ENCODE data around the gene APBA3. TPM values are rescaled to one million over a fixed set of nuclear protein-coding genes. Genes with fewer than 3 reads are reported as not detected.

Gene APBA3
- total and polyA plus RNA-seq, 2 of the 4 experiments (the other 2 are of a cell fraction) = 9.5 to 18.4 TPM

- dilution Hi-C loops (cut with HindIII; ENCODE audit: low sequenced_read_pairs, unreplicated experiment) (no loop called here), in situ Hi-C loops (cut with MboI; ENCODE audit: low sequenced_read_pairs) (no loop called here), intact Hi-C loops (cut with micrococcal nuclease) (no loop called here)
- H2BK15ac ChIP-seq (ENCODE audit: low read depth, low read length) = no peak overlapping the region
- H2AK5ac ChIP-seq (ENCODE audit: low read depth, low read length) = no peak overlapping the region
- H3K18ac ChIP-seq (ENCODE audit: low read depth, low read length) = no peak overlapping the region
- peaks cover 27% of the 10 kb centered on the region for H3K36me3 ChIP-seq (ENCODE audit: control insufficient read depth, insufficient read depth, low read length)
- H2BK20ac ChIP-seq (ENCODE audit: low read depth, low read length) = no peak overlapping the region
- no peak overlapping the region for H3K14ac ChIP-seq (replicated peaks; ENCODE audit: low read depth, low read length)
- H4K5ac ChIP-seq (ENCODE audit: low read depth, low read length) = no peak overlapping the region
- H2AK9ac ChIP-seq (replicated peaks; ENCODE audit: low read depth, low read length, poor library complexity) = no peak overlapping the region
- BruUV-seq (replicated peaks) = no TSS peak
- H2AFZ ChIP-seq (replicated peaks; ENCODE audit: low read length, poor library complexity) = no peak overlapping the region
- POLR2A ChIA-PET (ENCODE audit: unreplicated experiment) = no interaction called here
- no peak overlapping the region for H3K4ac ChIP-seq (ENCODE audit: low read depth, low read length)
- H3K4me2 ChIP-seq (ENCODE audit: low read depth, low read length) = no peak overlapping the region
- no peak overlapping the region for H2BK120ac ChIP-seq (ENCODE audit: low read depth, low read length)
- no peaks in the 10 kb centered on the region for H3K9me1 ChIP-seq (ENCODE audit: insufficient read depth, low read length)
- 0 out of 2 replicates have a peak, but pooled peaks cover 2% of the 10 kb centered on the region for H3K27me3 ChIP-seq (ENCODE audit: control insufficient read depth, insufficient read depth, low read length)
- TF ChIP-seq RCOR1 (IDR thresholded peaks at IDR 0.05; ENCODE audit: insufficient replicate concordance, low read length) = no peak
- no peak for TF ChIP-seq CTCF (conservative IDR thresholded peaks at IDR 0.05; ENCODE audit: low read depth, low read length)
- no peak for TF ChIP-seq MXI1 (IDR thresholded peaks at IDR 0.05; ENCODE audit: borderline replicate concordance, low read depth, low read length)
- no peak for TF ChIP-seq CEBPB (IDR thresholded peaks at IDR 0.05; ENCODE audit: low read depth, low read length)
- no peak for TF ChIP-seq CHD1 (IDR thresholded peaks at IDR 0.05; ENCODE audit: low read depth, low read length)
- TF ChIP-seq, protein P1, sequence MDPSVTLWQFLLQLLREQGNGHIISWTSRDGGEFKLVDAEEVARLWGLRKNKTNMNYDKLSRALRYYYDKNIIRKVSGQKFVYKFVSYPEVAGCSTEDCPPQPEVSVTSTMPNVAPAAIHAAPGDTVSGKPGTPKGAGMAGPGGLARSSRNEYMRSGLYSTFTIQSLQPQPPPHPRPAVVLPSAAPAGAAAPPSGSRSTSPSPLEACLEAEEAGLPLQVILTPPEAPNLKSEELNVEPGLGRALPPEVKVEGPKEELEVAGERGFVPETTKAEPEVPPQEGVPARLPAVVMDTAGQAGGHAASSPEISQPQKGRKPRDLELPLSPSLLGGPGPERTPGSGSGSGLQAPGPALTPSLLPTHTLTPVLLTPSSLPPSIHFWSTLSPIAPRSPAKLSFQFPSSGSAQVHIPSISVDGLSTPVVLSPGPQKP (IDR thresholded peaks at IDR 0.05; ENCODE audit: borderline replicate concordance, low read depth, low read length) = no peak
- TF ChIP-seq BHLHE40 (IDR thresholded peaks at IDR 0.05; ENCODE audit: low read depth, low read length) = no peak
- no peak for TF ChIP-seq FOS (IDR thresholded peaks at IDR 0.05; ENCODE audit: low read depth, low read length)
- TF ChIP-seq POLR2A (IDR thresholded peaks at IDR 0.05; ENCODE audit: low read depth, low read length) = no peak
- TF ChIP-seq SMC3 (IDR thresholded peaks at IDR 0.05; ENCODE audit: low read depth, low read length) = no peak
- TF ChIP-seq MAZ (IDR thresholded peaks at IDR 0.05; ENCODE audit: borderline replicate concordance, low read depth, low read length) = no peak
- no peak for TF ChIP-seq RAD21 (IDR thresholded peaks at IDR 0.05; ENCODE audit: low read length)
- TF ChIP-seq, protein P2, sequence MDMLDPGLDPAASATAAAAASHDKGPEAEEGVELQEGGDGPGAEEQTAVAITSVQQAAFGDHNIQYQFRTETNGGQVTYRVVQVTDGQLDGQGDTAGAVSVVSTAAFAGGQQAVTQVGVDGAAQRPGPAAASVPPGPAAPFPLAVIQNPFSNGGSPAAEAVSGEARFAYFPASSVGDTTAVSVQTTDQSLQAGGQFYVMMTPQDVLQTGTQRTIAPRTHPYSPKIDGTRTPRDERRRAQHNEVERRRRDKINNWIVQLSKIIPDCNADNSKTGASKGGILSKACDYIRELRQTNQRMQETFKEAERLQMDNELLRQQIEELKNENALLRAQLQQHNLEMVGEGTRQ (IDR thresholded peaks at IDR 0.05; ENCODE audit: low read depth, low read length) = no peak
- TF ChIP-seq MAFK (IDR thresholded peaks at IDR 0.05; ENCODE audit: low read depth, low read length) = no peak
- no peak for TF ChIP-seq NFE2L2 (IDR thresholded peaks at IDR 0.05; ENCODE audit: low read depth, low read length)
- TF ChIP-seq RFX5 (IDR thresholded peaks at IDR 0.05; ENCODE audit: low read depth, low read length) = no peak
- H2BK5ac ChIP-seq (ENCODE audit: low read depth, low read length, poor library complexity, severe bottlenecking) = no peak overlapping the region
- H4K20me1 ChIP-seq (ENCODE audit: insufficient read depth, low read length) = no peaks in the 10 kb centered on the region
- no peak overlapping the region for H3K4me3 ChIP-seq (ENCODE audit: insufficient read depth, low read depth, low read length)
- H3K79me1 ChIP-seq (ENCODE audit: low read depth in 1 of 2, low read length in 2 of 2) = peaks cover 8 to 13% of the 10 kb centered on the region in 2 experiments; a peak in 3 of 4 replicates
- no peak overlapping the region for H3K23ac ChIP-seq (ENCODE audit: low read depth, low read length)
- no peak overlapping the region for H3K27ac ChIP-seq (ENCODE audit: insufficient read depth, low read length)
- no peaks in the 10 kb centered on the region for H3K9me3 ChIP-seq (ENCODE audit: control insufficient read depth, insufficient read depth, low read length)
- no peak overlapping the region for H4K91ac ChIP-seq (ENCODE audit: insufficient read depth, low read depth, low read length)
- WGBS, 2 experiments (ENCODE audit: extremely low coverage in 2 of 2, insufficient read length in 1 of 2) = 95% methylated on average over 3 of the region's 25 CpGs; no CpG with 5 or more reads in 1 of the 2 experiments
- no peak overlapping the region for H3K56ac ChIP-seq (ENCODE audit: extremely low read depth, insufficient read depth, low read length)
- no peaks in the 10 kb centered on the region for H3K4me1 ChIP-seq (ENCODE audit: control insufficient read depth, insufficient read depth, low read length)
- CTCF ChIA-PET = no interaction called here
- ATAC-seq (ENCODE audit: low read depth) (no peak), DNase-seq (no peak)
- H4K8ac ChIP-seq (ENCODE audit: low read depth in 2 of 2, low read length in 2 of 2) = no peak overlapping the region
- H3K9ac ChIP-seq (ENCODE audit: low read depth, low read length) = no peak overlapping the region
Measured at GRCh38 chr19:3768015-3768747, 6.7 kb upstream of the APBA3 start.
